SK-N-SH treated with all-trans-retinoic acid at 6 μM for 48 hours (cell line): ENCODE data around the gene C3orf18.

Source experiments
- ATAC-seq: fragments of 200-7000 bp; cut with Tn5 transposase; 3 replicates; pipeline ENCODE4 v1.9.1; 2020; ENCODE audit warnings: mild to moderate bottlenecking, moderate library complexity
- ARNTL ChIP-seq: fragments of 450-650 bp; formaldehyde crosslinking; IDR thresholded peaks from 2 replicates; pipeline ENCODE4 v1.5.0; 2020; ENCODE audit warnings: low read depth, mild to moderate bottlenecking, moderate library complexity, borderline replicate concordance
- CREB5 ChIP-seq: fragments of 250-450 bp; sonication (Bioruptor Pico); IDR thresholded peaks from 2 replicates; pipeline ENCODE4 v1.5.1; 2020; ENCODE audit warnings: low read depth, mild to moderate bottlenecking, moderate library complexity
- CSDC2 ChIP-seq: fragments of 250-450 bp; sonication (Bioruptor Pico); IDR thresholded peaks from 2 replicates; pipeline ENCODE4 v1.5.0; 2020; ENCODE audit warnings: mild to moderate bottlenecking, moderate library complexity
- CSRNP3 ChIP-seq: fragments of 250-450 bp; sonication (Bioruptor Pico); IDR thresholded peaks from 2 replicates; pipeline ENCODE4 v1.5.1; 2021; ENCODE audit warnings: mild to moderate bottlenecking, moderate library complexity
- ESRRG ChIP-seq: fragments of 250-450 bp; sonication (Bioruptor Pico); IDR thresholded peaks from 2 replicates; pipeline ENCODE4 v1.6.1; 2021; ENCODE audit warnings: mild to moderate bottlenecking
- GLIS3 ChIP-seq: fragments of 250-450 bp; sonication (Bioruptor Pico); IDR thresholded peaks from 2 replicates; pipeline ENCODE4 v1.5.0; 2020; ENCODE audit warnings: mild to moderate bottlenecking, moderate library complexity
- ISL1 ChIP-seq: fragments of 250-450 bp; sonication (Bioruptor Pico); IDR thresholded peaks from 2 replicates; pipeline ENCODE4 v2.1.2; 2022; ENCODE audit warnings: mild to moderate bottlenecking, moderate library complexity
- OSR1 ChIP-seq: fragments of 250-450 bp; sonication (Bioruptor Pico); IDR thresholded peaks from 2 replicates; pipeline ENCODE4 v1.8.0; 2022; ENCODE audit warnings: moderate library complexity, mild to moderate bottlenecking, inconsistent platforms
- PATZ1 ChIP-seq: fragments of 250-450 bp; sonication (Bioruptor Pico); IDR thresholded peaks from 2 replicates; pipeline ENCODE4 v1.8.0; 2020; ENCODE audit warnings: mild to moderate bottlenecking, moderate library complexity, borderline replicate concordance
- RARB ChIP-seq: fragments of 250-450 bp; sonication (Bioruptor Pico); IDR thresholded peaks from 2 replicates; pipeline ENCODE4 v1.8.0; 2021; ENCODE audit warnings: mild to moderate bottlenecking, moderate library complexity
- TCF4 ChIP-seq: fragments of 250-450 bp; sonication (Bioruptor Pico); IDR thresholded peaks from 2 replicates; pipeline ENCODE4 v1.8.0; 2021; ENCODE audit warnings: mild to moderate bottlenecking, moderate library complexity, borderline replicate concordance
- TOX ChIP-seq: fragments of 250-450 bp; sonication (Bioruptor Pico); IDR thresholded peaks from 2 replicates; pipeline ENCODE4 v1.8.0; 2021; ENCODE audit warnings: mild to moderate bottlenecking, moderate library complexity, borderline replicate concordance
- ZFP30 ChIP-seq: fragments of 450-650 bp; formaldehyde crosslinking; IDR thresholded peaks from 2 replicates; pipeline ENCODE4 v1.5.0; 2022; ENCODE audit warnings: mild to moderate bottlenecking, moderate library complexity
- ZNF565 ChIP-seq: fragments of 450-650 bp; formaldehyde crosslinking; conservative IDR thresholded peaks from 2 replicates; pipeline ENCODE4 v1.5.0; 2020; ENCODE audit warnings: low read depth, mild to moderate bottlenecking, moderate library complexity
- ZNF70 ChIP-seq: fragments of 450-650 bp; formaldehyde crosslinking; IDR thresholded peaks from 2 replicates; pipeline ENCODE4 v1.5.0; 2020; ENCODE audit warnings: mild to moderate bottlenecking, moderate library complexity
- ZNF8 ChIP-seq: fragments of 450-650 bp; formaldehyde crosslinking; IDR thresholded peaks from 2 replicates; pipeline ENCODE4 v1.5.0; 2020; ENCODE audit warnings: mild to moderate bottlenecking, moderate library complexity
- TF ChIP-seq, protein P1 (sequence below): fragments of 250-450 bp; sonication (Bioruptor Pico); IDR thresholded peaks from 2 replicates; pipeline ENCODE4 v1.8.0; 2021; ENCODE audit warnings: low read depth, mild to moderate bottlenecking, moderate library complexity, borderline replicate concordance
- TF ChIP-seq, protein P2 (sequence below): fragments of 250-450 bp; sonication (Bioruptor Pico); IDR thresholded peaks from 2 replicates; pipeline ENCODE4 v1.5.0; 2020; ENCODE audit warnings: mild to moderate bottlenecking, moderate library complexity

The C3orf18 gene

DNA sequence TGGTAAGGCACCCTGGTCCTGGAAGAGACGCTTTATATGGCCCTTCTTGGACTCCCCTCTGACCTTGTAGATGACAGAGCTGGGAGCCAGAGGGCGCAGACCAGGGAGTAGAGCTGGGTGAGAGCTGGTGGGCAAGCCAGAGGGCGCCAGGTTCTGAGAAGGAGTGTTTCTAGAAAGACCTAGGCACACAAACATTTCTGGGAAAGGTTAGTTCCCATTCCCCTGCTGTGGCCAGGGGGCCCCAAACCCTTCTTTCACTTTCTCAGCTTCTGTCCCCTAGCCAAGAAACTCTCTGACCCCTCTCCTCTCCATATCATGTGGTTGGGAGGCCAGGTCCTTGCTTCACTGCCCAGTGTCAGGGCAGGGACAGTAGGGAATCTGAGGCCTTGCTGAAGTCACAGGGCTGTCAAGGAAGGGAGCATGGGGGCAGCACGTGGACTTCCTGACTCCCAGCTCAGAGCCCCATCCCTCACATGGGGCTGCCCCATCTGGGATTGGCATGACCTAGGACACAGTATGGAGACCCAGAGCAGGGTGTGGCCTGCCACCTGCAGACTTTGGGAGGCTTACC is 5.3 kb upstream of the C3orf18 start:
- ATAC-seq = no peak
- TF ChIP-seq PATZ1 (CRISPR knock-in tag) (no peak), ESRRG (CRISPR knock-in tag) (no peak), ZNF70 (CRISPR knock-in tag) (no peak), RARB (CRISPR knock-in tag) (no peak), OSR1 (CRISPR knock-in tag) (no peak), CSDC2 (CRISPR knock-in tag) (no peak), ZNF565 (no peak), ZNF8 (CRISPR knock-in tag) (no peak), ISL1 (CRISPR knock-in tag) (no peak), ARNTL (no peak)
- TF ChIP-seq, protein P1, sequence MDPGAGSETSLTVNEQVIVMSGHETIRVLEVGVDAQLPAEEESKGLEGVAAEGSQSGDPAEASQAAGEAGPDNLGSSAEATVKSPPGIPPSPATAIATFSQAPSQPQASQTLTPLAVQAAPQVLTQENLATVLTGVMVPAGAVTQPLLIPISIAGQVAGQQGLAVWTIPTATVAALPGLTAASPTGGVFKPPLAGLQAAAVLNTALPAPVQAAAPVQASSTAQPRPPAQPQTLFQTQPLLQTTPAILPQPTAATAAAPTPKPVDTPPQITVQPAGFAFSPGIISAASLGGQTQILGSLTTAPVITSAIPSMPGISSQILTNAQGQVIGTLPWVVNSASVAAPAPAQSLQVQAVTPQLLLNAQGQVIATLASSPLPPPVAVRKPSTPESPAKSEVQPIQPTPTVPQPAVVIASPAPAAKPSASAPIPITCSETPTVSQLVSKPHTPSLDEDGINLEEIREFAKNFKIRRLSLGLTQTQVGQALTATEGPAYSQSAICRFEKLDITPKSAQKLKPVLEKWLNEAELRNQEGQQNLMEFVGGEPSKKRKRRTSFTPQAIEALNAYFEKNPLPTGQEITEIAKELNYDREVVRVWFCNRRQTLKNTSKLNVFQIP (CRISPR knock-in tag) = no peak

- TF ChIP-seq OSR1 (CRISPR knock-in tag) (no peak), ZFP30 (CRISPR knock-in tag) (peak; percentile 87), TOX (no peak), ZNF565 (no peak)
- peak; percentile 32 for ATAC-seq
Observed at GRCh38 chr3:50572158-50572557, 4.6 kb upstream of the C3orf18 start.

- no peak for ATAC-seq
- TF ChIP-seq PATZ1 (CRISPR knock-in tag) (no peak), ARNTL (no peak), CSDC2 (CRISPR knock-in tag) (no peak), CREB5 (CRISPR knock-in tag) (no peak), GLIS3 (CRISPR knock-in tag) (no peak), CSRNP3 (no peak), TCF4 (CRISPR knock-in tag) (no peak)
- TF ChIP-seq, protein P1 (CRISPR knock-in tag) = no peak
- TF ChIP-seq, protein P2, sequence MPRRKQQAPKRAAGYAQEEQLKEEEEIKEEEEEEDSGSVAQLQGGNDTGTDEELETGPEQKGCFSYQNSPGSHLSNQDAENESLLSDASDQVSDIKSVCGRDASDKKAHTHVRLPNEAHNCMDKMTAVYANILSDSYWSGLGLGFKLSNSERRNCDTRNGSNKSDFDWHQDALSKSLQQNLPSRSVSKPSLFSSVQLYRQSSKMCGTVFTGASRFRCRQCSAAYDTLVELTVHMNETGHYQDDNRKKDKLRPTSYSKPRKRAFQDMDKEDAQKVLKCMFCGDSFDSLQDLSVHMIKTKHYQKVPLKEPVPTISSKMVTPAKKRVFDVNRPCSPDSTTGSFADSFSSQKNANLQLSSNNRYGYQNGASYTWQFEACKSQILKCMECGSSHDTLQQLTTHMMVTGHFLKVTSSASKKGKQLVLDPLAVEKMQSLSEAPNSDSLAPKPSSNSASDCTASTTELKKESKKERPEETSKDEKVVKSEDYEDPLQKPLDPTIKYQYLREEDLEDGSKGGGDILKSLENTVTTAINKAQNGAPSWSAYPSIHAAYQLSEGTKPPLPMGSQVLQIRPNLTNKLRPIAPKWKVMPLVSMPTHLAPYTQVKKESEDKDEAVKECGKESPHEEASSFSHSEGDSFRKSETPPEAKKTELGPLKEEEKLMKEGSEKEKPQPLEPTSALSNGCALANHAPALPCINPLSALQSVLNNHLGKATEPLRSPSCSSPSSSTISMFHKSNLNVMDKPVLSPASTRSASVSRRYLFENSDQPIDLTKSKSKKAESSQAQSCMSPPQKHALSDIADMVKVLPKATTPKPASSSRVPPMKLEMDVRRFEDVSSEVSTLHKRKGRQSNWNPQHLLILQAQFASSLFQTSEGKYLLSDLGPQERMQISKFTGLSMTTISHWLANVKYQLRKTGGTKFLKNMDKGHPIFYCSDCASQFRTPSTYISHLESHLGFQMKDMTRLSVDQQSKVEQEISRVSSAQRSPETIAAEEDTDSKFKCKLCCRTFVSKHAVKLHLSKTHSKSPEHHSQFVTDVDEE (CRISPR knock-in tag) = no peak
Observed at GRCh38 chr3:50571486-50571885, 3.9 kb upstream of the C3orf18 start.
